Right ventricle myocardium superior (tissue), 1 donor: ENCODE measurements around the gene ITSN1. TPM values are rescaled to one million over a fixed set of nuclear protein-coding genes. Genes with fewer than 3 reads are reported as not detected.
"Not testable (repeated sequence)": the region's sequence is repeated elsewhere in the genome, so short reads cannot be mapped to it uniquely, and the experiment has no call there.

Experiments used
- ATAC-seq: fragments of 200-7000 bp; cut with Tn5 transposase; one replicate; pipeline ENCODE4 v1.9.1; 2020; ENCODE audit warnings: mild to moderate bottlenecking; ENCODE audit not compliant: poor library complexity
- DNase-seq: peaks from one replicate; pipeline ENCODE4 v3.0.0-alpha.2; 2020
- intact Hi-C: fragments of 100-400 bp; cut with DNase I; formaldehyde crosslinking; loops from one replicate; pipeline ENCODE4 v1.11.2; 2022
- long read RNA-seq: library from polyadenylated mRNA; unstranded; transcript quantifications from one replicate; pipeline ENCODE4 v2.0.0, GENCODE V29; 2021
- total RNA-seq: library from RNA; stranded (reverse); fragmentation: NEBNext Ultra II Directional; extraction: Animal tissue kit (Norgen Biotek cat#: 25700); gene quantifications from one replicate; pipeline ENCODE4 v1.2.1, GENCODE V29; 2021
- donor health status: DM: no; HTN: yes; CAD: no; lungs with severe emphysema.

Gene ITSN1
- 41.8 TPM for total RNA-seq
- long read RNA-seq, full-length matches to known transcripts: 14 of 26 reads
- long read RNA-seq, partial matches to known transcripts: 9 of 26 reads
- long read RNA-seq, other reads (novel, unspliced or antisense): 3 of 26 reads

DNA sequence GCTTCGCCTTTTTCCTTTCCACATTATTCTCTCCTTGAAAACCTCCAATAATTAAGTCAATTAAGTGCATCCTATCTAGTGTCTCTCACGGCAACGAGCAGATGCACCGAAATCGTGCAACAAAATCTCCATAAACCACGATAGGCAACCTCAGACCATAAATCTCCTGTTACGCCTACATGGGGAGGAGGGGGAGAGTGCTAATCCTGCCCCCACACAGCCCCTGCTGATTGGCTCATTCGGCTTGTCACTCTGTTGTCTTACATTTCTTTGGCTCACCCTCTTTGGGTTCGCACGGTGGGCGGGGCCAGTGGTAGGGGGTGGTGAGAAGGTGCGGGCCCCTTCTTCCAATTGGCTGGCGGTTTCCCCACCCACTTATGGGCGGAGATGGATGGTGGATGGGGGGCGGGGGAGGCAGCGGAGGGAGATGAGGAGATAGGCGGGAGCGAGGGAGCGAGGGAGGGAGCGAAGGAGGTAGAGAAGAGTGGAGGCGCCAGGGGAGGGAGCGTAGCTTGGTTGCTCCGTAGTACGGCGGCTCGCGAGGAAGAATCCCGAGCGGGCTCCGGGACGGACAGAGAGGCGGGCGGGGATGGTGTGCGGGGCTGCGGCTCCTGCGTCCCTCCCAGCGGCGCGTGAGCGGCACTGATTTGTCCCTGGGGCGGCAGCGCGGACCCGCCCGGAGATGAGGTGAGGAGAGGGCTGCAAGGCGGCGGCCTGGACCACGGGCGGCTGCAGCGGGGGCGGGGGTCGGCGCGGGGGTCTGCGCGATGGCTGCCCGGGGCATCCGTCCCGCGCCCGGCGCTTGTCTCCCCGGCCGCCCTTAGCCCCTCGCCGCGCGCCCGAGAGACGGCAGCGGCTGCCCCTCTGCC is at the start of gene ITSN1:
Gene ITSN1 (plus strand): TSS at position 475 of the 869 bp plus-strand sequence. CDS start 76,328 bp downstream, outside the sequence.
- intact Hi-C loops: no loop called here
- ATAC-seq (peak; percentile 93), DNase-seq (peak; percentile 100)

- DNase-seq (no peak), ATAC-seq (no peak)
- intact Hi-C loops: no loop called here
These were observed 44.2 kb upstream of the ITSN1 start for GRCh38 chr21:33598051-33598450.

DNA sequence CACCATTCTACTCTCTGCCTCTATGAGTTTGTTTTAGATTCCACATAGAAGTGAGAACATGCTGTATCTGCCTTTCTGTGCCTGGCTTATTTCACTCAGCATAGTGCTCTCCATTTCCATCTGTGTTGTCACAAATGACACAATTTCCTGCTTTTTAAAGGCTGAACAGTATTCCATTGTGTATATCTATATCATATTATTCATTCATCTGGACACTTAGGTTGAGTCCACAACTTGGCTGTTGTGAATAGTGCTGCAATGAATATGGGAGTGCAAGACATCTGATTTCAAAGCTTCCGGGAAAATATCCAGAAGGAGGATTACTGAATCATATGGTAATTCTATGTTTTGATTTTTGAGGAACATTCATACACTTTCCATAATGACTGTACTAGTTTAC is 33.7 kb upstream of the ITSN1 start:
- intact Hi-C loops: no loop called here
- ATAC-seq (no peak), DNase-seq (no peak)

DNA sequence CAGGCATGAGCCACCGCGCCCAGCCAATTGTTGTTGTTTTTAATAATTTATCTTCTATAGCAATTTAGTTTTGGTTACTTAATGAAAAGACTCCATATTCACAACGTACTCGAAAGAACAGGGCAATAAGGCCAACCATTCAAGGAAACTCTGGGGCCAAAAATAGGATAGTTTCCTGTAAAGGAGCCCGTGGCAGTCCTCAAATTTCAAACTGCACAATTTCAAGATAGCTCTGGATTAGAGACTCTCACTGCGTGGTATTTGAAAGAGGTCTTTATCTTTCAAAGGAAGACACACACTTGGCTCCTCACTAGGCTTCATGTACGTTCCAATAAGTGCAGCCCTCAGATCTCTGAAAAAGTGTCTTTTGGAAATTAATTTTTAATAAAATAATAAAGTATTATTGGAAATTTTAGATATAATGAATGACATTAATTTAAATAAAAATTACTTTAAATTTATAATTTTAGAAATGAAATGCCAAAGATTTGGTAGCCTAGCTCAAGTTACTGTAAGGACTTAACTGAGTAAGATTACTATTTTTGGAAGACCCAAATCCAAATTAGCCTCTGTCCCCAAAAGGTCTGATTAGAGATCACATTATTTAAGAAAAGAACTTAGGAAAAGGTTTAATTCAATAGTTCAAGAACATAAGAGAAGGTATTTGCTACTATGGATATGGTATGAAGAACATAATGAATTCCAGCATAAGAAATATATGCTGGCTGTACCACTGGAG is 31.1 kb upstream of the ITSN1 start:
- no peak for DNase-seq
- intact Hi-C loops: no loop called here
- ATAC-seq: no peak

DNA sequence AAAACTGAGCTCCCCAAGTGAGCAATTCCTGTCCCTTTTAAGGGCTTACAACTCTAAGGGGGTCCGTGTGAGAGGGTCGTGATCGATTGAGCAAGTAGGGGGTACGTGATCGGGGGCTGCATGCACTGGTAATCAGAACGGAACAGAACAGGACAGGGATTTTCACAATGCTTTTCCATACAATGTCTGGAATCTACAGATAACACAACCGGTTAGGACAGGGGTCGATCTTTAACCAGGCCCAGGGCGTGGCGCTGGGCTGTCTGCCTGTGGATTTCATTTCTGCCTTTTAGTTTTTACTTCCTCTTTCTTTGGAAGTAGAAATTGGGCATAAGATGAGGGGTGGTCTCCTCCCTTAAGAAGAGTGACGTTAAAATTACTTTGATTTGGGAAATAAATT is 24.7 kb upstream of the ITSN1 start:
- intact Hi-C loops, ATAC-seq: not testable (repeated sequence)

DNA sequence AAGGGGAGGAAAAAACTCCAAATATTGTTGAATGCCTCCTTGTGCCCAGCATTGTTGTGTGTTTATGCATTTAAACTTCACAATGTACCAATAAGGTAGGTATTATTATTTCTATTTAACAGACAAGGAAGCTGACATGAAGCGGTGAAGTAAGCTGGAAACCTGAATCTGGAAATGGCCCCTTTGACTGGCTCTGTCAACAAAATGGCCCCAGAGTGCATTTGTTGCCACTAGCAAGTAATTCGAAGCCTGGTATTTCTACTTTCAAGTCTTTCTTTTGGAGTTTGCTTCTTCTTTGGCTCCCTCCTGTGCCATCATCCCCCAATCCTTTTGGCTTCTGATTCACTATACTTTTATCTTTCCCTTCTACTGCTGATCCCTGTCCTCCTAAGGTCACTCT is 23.9 kb upstream of the ITSN1 start:
- intact Hi-C loops: no loop called here
- ATAC-seq (no peak), DNase-seq (no peak)

More for the DNA sequence above, 24.7 kb upstream of the ITSN1 start:
- DNase-seq: not testable (repeated sequence)

DNA sequence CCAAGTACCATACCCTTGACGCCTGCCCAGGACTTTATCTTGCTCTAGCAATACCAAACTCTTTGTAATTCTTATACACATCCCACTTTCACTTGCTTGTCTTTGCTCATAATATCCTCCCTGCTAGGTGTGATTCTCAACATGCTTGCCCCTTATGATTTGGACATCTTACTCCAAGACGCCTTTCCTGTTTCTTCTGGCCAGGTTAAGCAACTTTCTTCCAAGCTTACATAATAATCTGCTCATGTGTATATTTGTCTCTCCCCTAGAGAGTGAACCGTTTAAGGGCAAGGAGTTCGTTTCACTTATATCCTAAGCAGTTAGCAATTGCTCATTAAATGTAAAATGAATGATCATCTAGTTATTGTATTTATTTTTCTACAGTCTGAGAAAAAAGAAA is 22.6 kb upstream of the ITSN1 start:
- no peak for ATAC-seq
- no peak for DNase-seq
- intact Hi-C loops: no loop called here

GRCh38 chr21:33622253-33622652 is 20.0 kb upstream of the ITSN1 start:
- intact Hi-C loops: no loop called here
- ATAC-seq (no peak), DNase-seq (no peak)

GRCh38 chr21:33626151-33626550 is 16.1 kb upstream of the ITSN1 start:
- ATAC-seq, DNase-seq, intact Hi-C loops: not testable (repeated sequence)

GRCh38 chr21:33634254-33634653 is 8.0 kb upstream of the ITSN1 start:
- no peak for DNase-seq
- ATAC-seq: no peak
- intact Hi-C loops: no loop called here

DNA sequence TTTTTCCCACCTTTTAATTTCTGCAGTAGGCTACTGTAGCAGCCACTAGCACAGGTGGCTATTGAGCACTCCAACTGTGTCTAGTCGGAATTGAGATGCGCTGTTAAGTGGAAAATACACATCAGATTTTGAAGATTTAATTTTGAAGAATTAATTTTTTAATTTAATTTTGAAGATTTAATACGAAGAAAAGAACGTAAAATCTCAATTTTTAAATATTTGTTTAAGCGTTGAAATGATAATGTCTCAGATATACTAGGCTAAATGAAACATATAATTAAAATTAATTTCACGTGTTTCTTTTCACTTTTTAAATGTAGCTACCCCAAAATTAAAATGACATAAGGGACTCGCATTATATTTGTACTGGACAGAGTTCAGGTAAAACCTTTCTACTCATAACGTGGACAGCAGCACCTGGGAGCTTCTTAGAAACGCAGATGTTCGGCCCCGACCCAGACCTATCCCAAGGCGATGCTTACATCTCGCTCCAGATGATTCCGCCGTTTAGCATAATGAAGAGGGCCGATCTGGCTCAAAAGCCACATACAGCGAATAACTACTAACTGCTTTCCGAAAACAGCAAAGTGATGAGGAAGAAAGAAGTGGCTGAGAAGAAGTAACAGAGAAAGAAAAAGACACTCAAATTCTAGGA is 1.5 kb upstream of the ITSN1 start:
- ATAC-seq: no peak
- no peak for DNase-seq
- intact Hi-C loops: no loop called here

- DNase-seq (peak; percentile 100), ATAC-seq (peak; percentile 90)
- intact Hi-C loops: no loop called here
These were observed 812 bp upstream of the ITSN1 start, which contains the start of gene CRYZL1 for GRCh38 chr21:33641352-33642026. CRYZL1 (minus strand) TSS chr21:33641741; CDS start chr21:33631551, 10,190 bp downstream.

GRCh38 chr21:33642896-33643657 is 776 bp downstream of the ITSN1 start:
- intact Hi-C loops: no loop called here
- DNase-seq (peak; percentile 60), ATAC-seq (no peak)

DNA sequence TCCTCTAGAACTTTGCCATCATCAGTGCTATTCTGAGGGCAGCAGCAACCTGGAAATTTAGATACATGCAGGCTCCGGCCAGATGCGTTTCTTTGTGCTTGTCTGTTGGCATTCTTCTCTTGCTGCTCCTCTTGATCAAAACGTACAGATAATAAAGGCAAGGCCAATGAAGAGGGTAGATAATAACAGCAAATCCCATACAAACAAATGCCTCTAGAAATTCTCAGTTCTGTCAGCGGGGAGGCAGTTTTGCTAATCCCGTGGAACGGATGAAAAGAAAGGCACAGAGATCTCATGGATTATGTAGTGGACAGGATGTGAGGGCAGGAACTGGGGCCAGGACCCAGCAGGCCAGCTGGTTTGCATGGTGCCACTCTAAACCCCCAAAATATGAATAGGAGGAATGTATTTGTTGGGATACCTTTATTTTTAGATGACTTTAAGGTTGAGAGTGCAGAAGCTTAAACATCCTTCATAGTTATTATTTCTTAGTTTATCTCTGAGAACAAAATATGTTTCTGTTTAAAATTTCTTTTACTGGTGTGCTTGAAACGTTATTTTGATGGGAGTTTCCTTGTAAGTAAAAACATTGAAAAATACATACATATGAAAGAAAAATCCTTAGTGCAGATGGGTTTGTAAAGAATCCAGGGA is 1.5 kb downstream of the ITSN1 start:
- intact Hi-C loops: no loop called here
- ATAC-seq: no peak
- no peak for DNase-seq

DNA sequence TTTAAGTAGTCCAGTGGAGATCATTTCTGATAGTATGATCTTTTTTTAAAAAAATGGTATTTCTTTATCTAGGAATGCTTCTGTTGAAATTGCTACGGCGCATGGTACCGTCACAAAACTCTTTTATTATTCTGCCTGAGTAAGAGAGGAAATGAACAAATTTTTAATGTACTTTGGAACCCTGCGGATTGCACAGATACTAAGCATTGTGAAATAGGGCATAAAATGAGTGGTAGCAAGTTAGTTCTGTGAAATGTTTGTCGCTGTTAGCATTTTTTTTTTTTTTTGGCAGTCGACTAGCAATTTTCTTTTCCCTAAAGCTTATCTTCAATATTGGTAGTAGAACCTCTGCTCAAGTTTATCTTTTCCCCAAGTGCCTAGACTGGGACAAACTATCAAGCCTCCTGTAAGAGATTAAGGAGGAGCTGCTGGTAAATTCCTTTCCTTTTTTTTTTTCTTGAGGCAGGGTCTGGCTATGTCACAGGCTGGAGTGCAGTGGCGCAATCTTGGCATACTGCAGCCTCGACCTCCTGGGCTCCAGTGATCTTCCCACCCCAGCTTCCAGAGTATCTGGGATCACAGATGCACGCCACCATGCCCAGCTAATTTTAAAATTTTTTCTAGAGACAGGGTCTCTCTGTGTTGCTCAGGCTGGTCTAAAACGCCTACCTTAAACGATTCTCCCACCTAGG is 2.2 kb downstream of the ITSN1 start:
- intact Hi-C loops: no loop called here
- peak; percentile 56 for DNase-seq
- ATAC-seq: no peak

- ATAC-seq: no peak
- intact Hi-C loops: no loop called here
- DNase-seq: no peak
These were observed 3.4 kb downstream of the ITSN1 start for GRCh38 chr21:33645730-33646129.

DNA sequence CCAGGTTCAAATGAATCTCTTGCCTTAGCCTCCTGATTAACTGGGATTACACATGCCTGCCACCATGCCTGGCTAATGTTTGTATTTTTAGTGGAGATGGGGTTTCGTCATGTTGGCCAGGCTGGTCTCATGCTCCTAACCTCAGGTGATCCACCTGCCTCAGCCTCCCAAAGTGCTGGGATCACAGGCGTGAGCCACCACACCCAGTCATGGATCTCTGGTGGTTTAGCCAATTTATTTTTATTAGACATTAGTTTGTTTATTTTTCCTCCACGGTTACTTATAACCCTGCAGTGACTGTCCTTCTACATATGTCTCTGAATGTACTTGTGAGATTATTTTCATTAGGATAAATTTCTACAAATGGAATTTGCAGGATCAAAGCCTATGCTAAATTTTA is 5.3 kb downstream of the ITSN1 start:
- DNase-seq (no peak), ATAC-seq (no peak)
- intact Hi-C loops: no loop called here
